ENCODE results near the gene WDR3.
"Not testable (repeated sequence)": the region's sequence is repeated elsewhere in the genome, so short reads cannot be mapped to it uniquely, and the experiment has no call there.

Gene WDR3

DNA sequence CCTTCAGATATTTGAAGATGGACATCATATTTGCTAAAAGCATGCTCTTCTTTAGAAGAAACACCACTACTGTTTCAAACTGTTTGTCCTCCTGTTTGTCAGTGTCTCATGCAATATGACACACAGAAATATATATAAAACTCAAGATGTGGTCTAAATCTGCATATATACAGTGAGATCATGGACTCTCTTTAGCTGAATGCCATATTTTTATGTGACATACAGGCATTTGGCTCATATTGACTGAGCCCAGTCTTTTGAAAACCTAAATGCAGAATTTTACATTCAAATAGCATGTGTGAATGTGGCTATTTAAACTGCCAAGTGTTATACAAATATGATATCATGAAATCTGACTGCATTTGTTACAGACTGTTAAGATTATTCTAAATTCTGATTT, 18.5 kb upstream of the WDR3 start:
- TF ChIP-seq, protein P1, sequence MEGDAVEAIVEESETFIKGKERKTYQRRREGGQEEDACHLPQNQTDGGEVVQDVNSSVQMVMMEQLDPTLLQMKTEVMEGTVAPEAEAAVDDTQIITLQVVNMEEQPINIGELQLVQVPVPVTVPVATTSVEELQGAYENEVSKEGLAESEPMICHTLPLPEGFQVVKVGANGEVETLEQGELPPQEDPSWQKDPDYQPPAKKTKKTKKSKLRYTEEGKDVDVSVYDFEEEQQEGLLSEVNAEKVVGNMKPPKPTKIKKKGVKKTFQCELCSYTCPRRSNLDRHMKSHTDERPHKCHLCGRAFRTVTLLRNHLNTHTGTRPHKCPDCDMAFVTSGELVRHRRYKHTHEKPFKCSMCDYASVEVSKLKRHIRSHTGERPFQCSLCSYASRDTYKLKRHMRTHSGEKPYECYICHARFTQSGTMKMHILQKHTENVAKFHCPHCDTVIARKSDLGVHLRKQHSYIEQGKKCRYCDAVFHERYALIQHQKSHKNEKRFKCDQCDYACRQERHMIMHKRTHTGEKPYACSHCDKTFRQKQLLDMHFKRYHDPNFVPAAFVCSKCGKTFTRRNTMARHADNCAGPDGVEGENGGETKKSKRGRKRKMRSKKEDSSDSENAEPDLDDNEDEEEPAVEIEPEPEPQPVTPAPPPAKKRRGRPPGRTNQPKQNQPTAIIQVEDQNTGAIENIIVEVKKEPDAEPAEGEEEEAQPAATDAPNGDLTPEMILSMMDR (IDR thresholded peaks at IDR 0.05; ENCODE audit: extremely low read depth, insufficient read depth, missing control alignments), result no peak
- in situ Hi-C loops (cut with MboI; ENCODE audit: low pct_unique_long_range_greater_than_20kb, low sequenced_read_pairs, unreplicated experiment), result no loop called here
- DNase-seq (ENCODE audit: low spot score), result no peak

DNA sequence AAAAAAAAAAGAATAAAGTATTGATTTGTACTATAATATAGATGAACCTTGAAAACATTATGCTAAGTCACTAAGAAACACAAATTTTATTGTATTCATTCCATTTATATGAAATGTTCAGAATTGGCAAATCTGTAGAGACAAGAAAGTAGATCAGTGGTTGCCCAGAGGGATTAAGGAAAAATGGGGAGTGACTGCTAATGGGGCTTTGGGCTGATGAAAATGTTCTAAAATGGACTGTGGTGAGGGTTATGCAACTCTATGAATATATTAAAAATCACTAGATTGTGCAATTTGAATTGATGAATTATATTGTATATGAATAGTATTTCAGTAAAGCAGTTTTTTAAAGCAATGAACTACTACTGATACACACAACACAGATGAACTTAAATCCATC, 10.2 kb upstream of the WDR3 start:
- in situ Hi-C loops (cut with MboI; ENCODE audit: low pct_unique_long_range_greater_than_20kb, low sequenced_read_pairs, unreplicated experiment), result no loop called here
- DNase-seq (ENCODE audit: low spot score), result no peak
- TF ChIP-seq, protein P1 (IDR thresholded peaks at IDR 0.05; ENCODE audit: extremely low read depth, insufficient read depth, missing control alignments), result no peak

- in situ Hi-C loops (cut with MboI; ENCODE audit: low pct_unique_long_range_greater_than_20kb, low sequenced_read_pairs, unreplicated experiment), result no loop called here
- TF ChIP-seq, protein P1 (IDR thresholded peaks at IDR 0.05; ENCODE audit: extremely low read depth, insufficient read depth, missing control alignments), result no peak
- DNase-seq (ENCODE audit: low spot score), result no peak
Measured at GRCh38 chr1:117921991-117922390, 7.5 kb upstream of the WDR3 start.

- in situ Hi-C loops (cut with MboI; ENCODE audit: low pct_unique_long_range_greater_than_20kb, low sequenced_read_pairs, unreplicated experiment); DNase-seq (ENCODE audit: low spot score): not testable (repeated sequence)
Measured at GRCh38 chr1:117922717-117923116, 6.8 kb upstream of the WDR3 start.

- in situ Hi-C loops (cut with MboI; ENCODE audit: low pct_unique_long_range_greater_than_20kb, low sequenced_read_pairs, unreplicated experiment), result no loop called here
- DNase-seq (ENCODE audit: low spot score), result no peak
- TF ChIP-seq, protein P1 (IDR thresholded peaks at IDR 0.05; ENCODE audit: extremely low read depth, insufficient read depth, missing control alignments), result no peak
Measured at GRCh38 chr1:117925981-117926380, 3.6 kb upstream of the WDR3 start.

DNA sequence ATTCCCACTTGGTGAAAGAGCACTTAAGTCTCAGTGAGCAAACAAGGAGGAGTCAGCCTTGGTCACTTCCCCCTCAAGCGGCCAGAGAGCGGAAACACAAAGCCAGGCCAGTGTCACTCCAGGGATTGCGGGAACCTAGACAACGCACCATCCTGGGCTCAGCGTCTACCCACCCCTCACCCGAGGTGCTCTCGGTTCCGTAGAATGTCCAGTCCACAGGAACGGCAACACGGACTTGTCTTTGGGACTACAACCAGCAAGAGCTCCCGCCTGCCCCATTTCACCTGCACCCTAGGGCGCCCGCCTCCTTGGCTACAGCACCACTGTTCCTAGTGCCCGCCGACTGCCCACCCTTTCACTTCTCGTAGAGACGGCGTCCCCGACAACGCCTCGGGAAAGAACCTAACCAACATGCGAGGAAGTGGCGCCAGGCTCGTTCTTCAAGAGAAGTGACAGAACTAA, 627 bp upstream of the WDR3 start:
- TF ChIP-seq, protein P1 (IDR thresholded peaks at IDR 0.05; ENCODE audit: extremely low read depth, insufficient read depth, missing control alignments), result peak; percentile 22
- peak; percentile 25 for DNase-seq (ENCODE audit: low spot score)
- in situ Hi-C loops (cut with MboI; ENCODE audit: low pct_unique_long_range_greater_than_20kb, low sequenced_read_pairs, unreplicated experiment), result no loop called here

- DNase-seq (ENCODE audit: low spot score), result no peak
- in situ Hi-C loops (cut with MboI; ENCODE audit: low pct_unique_long_range_greater_than_20kb, low sequenced_read_pairs, unreplicated experiment), result no loop called here
Measured at GRCh38 chr1:117930173-117930447, 571 bp downstream of the WDR3 start.

More at GRCh38 chr1:117930173-117930447, 571 bp downstream of the WDR3 start:
- TF ChIP-seq, protein P1 (IDR thresholded peaks at IDR 0.05; ENCODE audit: extremely low read depth, insufficient read depth, missing control alignments), result no peak

Measured in GM13977 (cell line).